Measurements from ENCODE around the gene CNTN1.

Gene CNTN1

GRCh38 chr12:40963751-40964150 lies 271.5 kb downstream of the CNTN1 start:
- DNase-seq (ENCODE audit: low read depth): no peak

- no peak for DNase-seq (ENCODE audit: low read depth)
Measured at GRCh38 chr12:40969796-40970195, 277.6 kb downstream of the CNTN1 start.

- no peak for DNase-seq (ENCODE audit: low read depth)
Measured at GRCh38 chr12:40970320-40970907, 278.2 kb downstream of the CNTN1 start.

- no peak for DNase-seq (ENCODE audit: low read depth)
Measured at GRCh38 chr12:40971911-40972310, 279.7 kb downstream of the CNTN1 start.

- DNase-seq (ENCODE audit: low read depth): no peak
Measured at GRCh38 chr12:40976546-40976945, 284.3 kb downstream of the CNTN1 start.

- DNase-seq (ENCODE audit: low read depth): no peak
Measured at GRCh38 chr12:40980427-40980961, 288.3 kb downstream of the CNTN1 start.

- DNase-seq (ENCODE audit: low read depth): peak; percentile 35
Measured at GRCh38 chr12:40986001-40986400, 293.8 kb downstream of the CNTN1 start.

GRCh38 chr12:40988355-40988754 lies 296.1 kb downstream of the CNTN1 start:
- DNase-seq (ENCODE audit: low read depth): no peak

GRCh38 chr12:40988824-40989223 lies 296.6 kb downstream of the CNTN1 start:
- DNase-seq (ENCODE audit: low read depth): no peak

GRCh38 chr12:40989785-40990184 lies 297.5 kb downstream of the CNTN1 start:
- no peak for DNase-seq (ENCODE audit: low read depth)

- DNase-seq (ENCODE audit: low read depth): no peak
Measured at GRCh38 chr12:40992158-40992557, 299.9 kb downstream of the CNTN1 start.

GRCh38 chr12:40992674-40993073 lies 300.4 kb downstream of the CNTN1 start:
- DNase-seq (ENCODE audit: low read depth): no peak

GRCh38 chr12:40993158-40993557 lies 300.9 kb downstream of the CNTN1 start:
- no peak for DNase-seq (ENCODE audit: low read depth)

GRCh38 chr12:40996091-40996490 lies 303.9 kb downstream of the CNTN1 start:
- no peak for DNase-seq (ENCODE audit: low read depth)

GRCh38 chr12:40999210-40999609 lies 307.0 kb downstream of the CNTN1 start:
- DNase-seq (ENCODE audit: low read depth): peak; percentile 52

- no peak for DNase-seq (ENCODE audit: low read depth)
Measured at GRCh38 chr12:41008472-41008871, 316.2 kb downstream of the CNTN1 start.

- DNase-seq (ENCODE audit: low read depth): peak; percentile 22
Measured at GRCh38 chr12:41011939-41012338, 319.7 kb downstream of the CNTN1 start.

- peak; percentile 44 for DNase-seq (ENCODE audit: low read depth)
Measured at GRCh38 chr12:41013881-41014642, 321.8 kb downstream of the CNTN1 start.

- peak; percentile 57 for DNase-seq (ENCODE audit: low read depth)
Measured at GRCh38 chr12:41014643-41015020, 322.4 kb downstream of the CNTN1 start.

- no peak for DNase-seq (ENCODE audit: low read depth)
Measured at GRCh38 chr12:41018010-41018409, 325.8 kb downstream of the CNTN1 start.

GRCh38 chr12:41019461-41019860 lies 327.2 kb downstream of the CNTN1 start:
- DNase-seq (ENCODE audit: low read depth): no peak

GRCh38 chr12:41023836-41024235 lies 331.6 kb downstream of the CNTN1 start:
- no peak for DNase-seq (ENCODE audit: low read depth)

- no peak for DNase-seq (ENCODE audit: low read depth)
Measured at GRCh38 chr12:41026151-41026550, 333.9 kb downstream of the CNTN1 start.

- DNase-seq (ENCODE audit: low read depth): peak; percentile 23
Measured at GRCh38 chr12:41032386-41032785, 340.1 kb downstream of the CNTN1 start.
